ENCODE measurements around the gene C1RL. TPM values are rescaled to one million over a fixed set of nuclear protein-coding genes. Genes with fewer than 3 reads are reported as not detected.

C1RL gene
- total RNA-seq, 2 experiments from 2014 or later = 10.3 to 11.5 TPM

GRCh38 chr12:7083125-7083524, 25.9 kb downstream of the C1RL start:
- intact Hi-C loops (cut with micrococcal nuclease) = no loop called here
- Mint-ChIP-seq H3K4me3 (no peak overlapping the region), H3K27me3 (ENCODE audit: low read depth) (no peaks in the 10 kb centered on the region), H3K27ac (no peak overlapping the region), H3K9me3 (peaks cover 4% of the 10 kb centered on the region), H3K4me1 (ENCODE audit: low read depth) (no peaks in the 10 kb centered on the region), H3K36me3 (ENCODE audit: low read depth) (no peaks in the 10 kb centered on the region)
- DNase-seq = no peak
- CTCF ChIA-PET = no interaction called here

- Mint-ChIP-seq H3K27ac (no peak overlapping the region), H3K9me3 (peaks cover 4% of the 10 kb centered on the region), H3K4me1 (ENCODE audit: low read depth) (no peaks in the 10 kb centered on the region), H3K4me3 (no peak overlapping the region), H3K36me3 (ENCODE audit: low read depth) (no peaks in the 10 kb centered on the region), H3K27me3 (ENCODE audit: low read depth) (no peaks in the 10 kb centered on the region)
- CTCF ChIA-PET = no interaction called here
- no peak for DNase-seq
- intact Hi-C loops (cut with micrococcal nuclease) = no loop called here
Observed at GRCh38 chr12:7081037-7081436, 28.0 kb downstream of the C1RL start.

GRCh38 chr12:7079826-7080125, 29.2 kb downstream of the C1RL start:
- no peaks in the 10 kb centered on the region for H3K27me3 Mint-ChIP-seq (ENCODE audit: low read depth)
- H3K27ac Mint-ChIP-seq = no peak overlapping the region
- CTCF ChIA-PET = interaction anchor here (1.1 kb wide), 1 partner anchor 10 kb away, joined by 4 read pairs; no protein-coding TSS in a partner anchor
- DNase-seq = no peak
- H3K4me3 Mint-ChIP-seq = no peak overlapping the region
- H3K36me3 Mint-ChIP-seq (ENCODE audit: low read depth) = no peaks in the 10 kb centered on the region
- H3K4me1 Mint-ChIP-seq (ENCODE audit: low read depth) = no peaks in the 10 kb centered on the region
- peaks cover 4% of the 10 kb centered on the region for H3K9me3 Mint-ChIP-seq
- intact Hi-C loops (cut with micrococcal nuclease) = no loop called here

- Mint-ChIP-seq H3K9me3 (peaks cover 2% of the 10 kb centered on the region), H3K27me3 (ENCODE audit: low read depth) (no peaks in the 10 kb centered on the region), H3K27ac (no peak overlapping the region), H3K4me3 (no peak overlapping the region), H3K36me3 (ENCODE audit: low read depth) (no peaks in the 10 kb centered on the region), H3K4me1 (ENCODE audit: low read depth) (peaks cover 2% of the 10 kb centered on the region)
- intact Hi-C loops (cut with micrococcal nuclease) = no loop called here
- no peak for DNase-seq
- CTCF ChIA-PET = no interaction called here
Observed at GRCh38 chr12:7078163-7078562, 30.9 kb downstream of the C1RL start.

GRCh38 chr12:7076493-7076892, 32.5 kb downstream of the C1RL start:
- CTCF ChIA-PET = interaction anchor here (0.6 to 1.0 kb wide), 2 partner anchors 16 to 65 kb away, joined by 3 to 5 read pairs; no protein-coding TSS in a partner anchor
- no peaks in the 10 kb centered on the region for H3K27me3 Mint-ChIP-seq (ENCODE audit: low read depth)

GRCh38 chr12:7075939-7076338, 33.1 kb downstream of the C1RL start:
- intact Hi-C loops (cut with micrococcal nuclease) = no loop called here
- no peaks in the 10 kb centered on the region for H3K36me3 Mint-ChIP-seq (ENCODE audit: low read depth)

More at GRCh38 chr12:7076493-7076892, 32.5 kb downstream of the C1RL start:
- Mint-ChIP-seq H3K36me3 (ENCODE audit: low read depth) (no peaks in the 10 kb centered on the region), H3K27ac (no peak overlapping the region), H3K4me3 (no peak overlapping the region), H3K4me1 (ENCODE audit: low read depth) (peaks cover 2% of the 10 kb centered on the region), H3K9me3 (no peaks in the 10 kb centered on the region)
- intact Hi-C loops (cut with micrococcal nuclease) = no loop called here
- DNase-seq = no peak

GRCh38 chr12:7075518-7075917, 33.5 kb downstream of the C1RL start:
- H3K27ac Mint-ChIP-seq = no peak overlapping the region

More at GRCh38 chr12:7075939-7076338, 33.1 kb downstream of the C1RL start:
- Mint-ChIP-seq H3K4me3 (no peak overlapping the region), H3K9me3 (no peaks in the 10 kb centered on the region), H3K27me3 (ENCODE audit: low read depth) (no peaks in the 10 kb centered on the region), H3K27ac (no peak overlapping the region), H3K4me1 (ENCODE audit: low read depth) (peaks cover 2% of the 10 kb centered on the region)
- CTCF ChIA-PET = interaction anchor here (0.6 to 1.0 kb wide), 2 partner anchors 17 to 66 kb away, joined by 3 to 5 read pairs; no protein-coding TSS in a partner anchor
- no peak for DNase-seq

GRCh38 chr12:7073946-7074345, 35.1 kb downstream of the C1RL start:
- Mint-ChIP-seq H3K36me3 (ENCODE audit: low read depth) (no peaks in the 10 kb centered on the region), H3K27me3 (ENCODE audit: low read depth) (no peaks in the 10 kb centered on the region), H3K4me1 (ENCODE audit: low read depth) (peaks cover 2% of the 10 kb centered on the region), H3K9me3 (no peaks in the 10 kb centered on the region), H3K4me3 (no peak overlapping the region), H3K27ac (no peak overlapping the region)
- intact Hi-C loops (cut with micrococcal nuclease) = no loop called here
- CTCF ChIA-PET = no interaction called here
- DNase-seq = no peak

More at GRCh38 chr12:7075518-7075917, 33.5 kb downstream of the C1RL start:
- CTCF ChIA-PET = interaction anchor here (1.0 kb wide), 1 partner anchor 17 kb away, joined by 5 read pairs; no protein-coding TSS in a partner anchor
- DNase-seq = no peak
- no peaks in the 10 kb centered on the region for H3K36me3 Mint-ChIP-seq (ENCODE audit: low read depth)
- peaks cover 2% of the 10 kb centered on the region for H3K4me1 Mint-ChIP-seq (ENCODE audit: low read depth)
- no peak overlapping the region for H3K4me3 Mint-ChIP-seq
- intact Hi-C loops (cut with micrococcal nuclease) = no loop called here
- H3K27me3 Mint-ChIP-seq (ENCODE audit: low read depth) = no peaks in the 10 kb centered on the region
- H3K9me3 Mint-ChIP-seq = no peaks in the 10 kb centered on the region

GRCh38 chr12:7072554-7072953, 36.5 kb downstream of the C1RL start:
- H3K9me3 Mint-ChIP-seq = no peaks in the 10 kb centered on the region
- peaks cover 2% of the 10 kb centered on the region for H3K4me1 Mint-ChIP-seq (ENCODE audit: low read depth)
- intact Hi-C loops (cut with micrococcal nuclease) = no loop called here
- no peak for DNase-seq
- no peak overlapping the region for H3K27ac Mint-ChIP-seq
- H3K36me3 Mint-ChIP-seq (ENCODE audit: low read depth) = no peaks in the 10 kb centered on the region
- H3K4me3 Mint-ChIP-seq = no peak overlapping the region
- CTCF ChIA-PET = no interaction called here
- no peaks in the 10 kb centered on the region for H3K27me3 Mint-ChIP-seq (ENCODE audit: low read depth)

- Mint-ChIP-seq H3K9me3 (no peaks in the 10 kb centered on the region), H3K36me3 (ENCODE audit: low read depth) (no peaks in the 10 kb centered on the region), H3K27me3 (ENCODE audit: low read depth) (no peaks in the 10 kb centered on the region), H3K4me3 (no peak overlapping the region), H3K4me1 (ENCODE audit: low read depth) (peaks cover 2% of the 10 kb centered on the region), H3K27ac (no peak overlapping the region)
- intact Hi-C loops (cut with micrococcal nuclease) = no loop called here
- CTCF ChIA-PET = no interaction called here
- no peak for DNase-seq
Observed at GRCh38 chr12:7072035-7072434, 37.0 kb downstream of the C1RL start.

- no peak for DNase-seq
- intact Hi-C loops (cut with micrococcal nuclease) = no loop called here
- Mint-ChIP-seq H3K36me3 (ENCODE audit: low read depth) (no peaks in the 10 kb centered on the region), H3K27me3 (ENCODE audit: low read depth) (no peaks in the 10 kb centered on the region), H3K4me1 (ENCODE audit: low read depth) (peaks cover 2% of the 10 kb centered on the region), H3K27ac (no peak overlapping the region), H3K9me3 (no peaks in the 10 kb centered on the region), H3K4me3 (no peak overlapping the region)
- CTCF ChIA-PET = no interaction called here
Observed at GRCh38 chr12:7069386-7069785, 39.6 kb downstream of the C1RL start.

GRCh38 chr12:7068994-7069346, 40.0 kb downstream of the C1RL start:
- Mint-ChIP-seq H3K9me3 (no peaks in the 10 kb centered on the region), H3K36me3 (ENCODE audit: low read depth) (no peaks in the 10 kb centered on the region), H3K4me1 (ENCODE audit: low read depth) (peaks cover 2% of the 10 kb centered on the region), H3K27ac (no peak overlapping the region), H3K27me3 (ENCODE audit: low read depth) (no peaks in the 10 kb centered on the region), H3K4me3 (no peak overlapping the region)
- intact Hi-C loops (cut with micrococcal nuclease) = no loop called here
- CTCF ChIA-PET = interaction anchor here (1.0 kb wide), 1 partner anchor 19 kb away, joined by 3 read pairs; no protein-coding TSS in a partner anchor
- no peak for DNase-seq

- no peaks in the 10 kb centered on the region for H3K9me3 Mint-ChIP-seq
- no peak overlapping the region for H3K27ac Mint-ChIP-seq
- intact Hi-C loops (cut with micrococcal nuclease) = no loop called here
- H3K4me1 Mint-ChIP-seq (ENCODE audit: low read depth) = no peaks in the 10 kb centered on the region
- H3K4me3 Mint-ChIP-seq = no peak overlapping the region
- DNase-seq = no peak
- H3K36me3 Mint-ChIP-seq (ENCODE audit: low read depth) = no peaks in the 10 kb centered on the region
- CTCF ChIA-PET = interaction anchor here (1.0 kb wide), 1 partner anchor 20 kb away, joined by 3 read pairs; no protein-coding TSS in a partner anchor
- no peaks in the 10 kb centered on the region for H3K27me3 Mint-ChIP-seq (ENCODE audit: low read depth)
Observed at GRCh38 chr12:7068240-7068993, 40.6 kb downstream of the C1RL start.
